ENCODE results near the gene NOL8. TPM values are rescaled to one million over a fixed set of nuclear protein-coding genes. Genes with fewer than 3 reads are reported as not detected.

NOL8 gene
- polyA plus RNA-seq, 1 experiment: 8.8 TPM

DNA sequence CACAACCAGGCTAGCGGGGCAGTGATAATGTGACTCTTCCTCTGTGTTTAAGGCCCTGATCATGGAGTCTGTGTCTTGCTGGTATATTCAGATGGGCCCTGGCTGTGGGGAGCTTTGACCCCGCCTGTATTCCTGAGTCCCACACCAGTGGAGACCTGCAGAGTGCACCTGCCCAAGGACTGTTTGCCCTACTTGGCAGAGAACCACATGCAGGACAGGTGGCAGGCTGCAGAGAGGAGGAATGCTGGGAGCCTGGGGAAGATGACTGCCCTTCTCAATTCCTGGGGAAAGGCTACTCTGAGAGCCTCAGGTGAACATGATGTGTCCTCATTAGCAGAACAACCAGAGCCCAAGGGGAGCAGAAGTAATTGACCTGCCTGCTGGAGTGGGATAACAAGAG, 67.8 kb downstream of the NOL8 start:
- no peak overlapping the region for H3K4me3 ChIP-seq (ENCODE audit: low read depth, low read length)
- ChIA-PET CTCF (interaction anchor here (1.0 to 1.7 kb wide), 2 partner anchors 8 to 15 kb away, joined by 3 to 6 read pairs; no protein-coding TSS in a partner anchor), POLR2A (no interaction called here)
- DNase-seq (ENCODE audit: low read depth): no peak
- TF ChIP-seq, protein P1, sequence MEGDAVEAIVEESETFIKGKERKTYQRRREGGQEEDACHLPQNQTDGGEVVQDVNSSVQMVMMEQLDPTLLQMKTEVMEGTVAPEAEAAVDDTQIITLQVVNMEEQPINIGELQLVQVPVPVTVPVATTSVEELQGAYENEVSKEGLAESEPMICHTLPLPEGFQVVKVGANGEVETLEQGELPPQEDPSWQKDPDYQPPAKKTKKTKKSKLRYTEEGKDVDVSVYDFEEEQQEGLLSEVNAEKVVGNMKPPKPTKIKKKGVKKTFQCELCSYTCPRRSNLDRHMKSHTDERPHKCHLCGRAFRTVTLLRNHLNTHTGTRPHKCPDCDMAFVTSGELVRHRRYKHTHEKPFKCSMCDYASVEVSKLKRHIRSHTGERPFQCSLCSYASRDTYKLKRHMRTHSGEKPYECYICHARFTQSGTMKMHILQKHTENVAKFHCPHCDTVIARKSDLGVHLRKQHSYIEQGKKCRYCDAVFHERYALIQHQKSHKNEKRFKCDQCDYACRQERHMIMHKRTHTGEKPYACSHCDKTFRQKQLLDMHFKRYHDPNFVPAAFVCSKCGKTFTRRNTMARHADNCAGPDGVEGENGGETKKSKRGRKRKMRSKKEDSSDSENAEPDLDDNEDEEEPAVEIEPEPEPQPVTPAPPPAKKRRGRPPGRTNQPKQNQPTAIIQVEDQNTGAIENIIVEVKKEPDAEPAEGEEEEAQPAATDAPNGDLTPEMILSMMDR (IDR thresholded peaks at IDR 0.05; ENCODE audit: insufficient read depth, low read depth, low read length): no peak
- no peaks in the 10 kb centered on the region for H3K27me3 ChIP-seq (ENCODE audit: control insufficient read depth, insufficient read depth, low read length)
- H3K36me3 ChIP-seq (ENCODE audit: control insufficient read depth, insufficient read depth, low read length): peaks cover 40% of the 10 kb centered on the region

DNA sequence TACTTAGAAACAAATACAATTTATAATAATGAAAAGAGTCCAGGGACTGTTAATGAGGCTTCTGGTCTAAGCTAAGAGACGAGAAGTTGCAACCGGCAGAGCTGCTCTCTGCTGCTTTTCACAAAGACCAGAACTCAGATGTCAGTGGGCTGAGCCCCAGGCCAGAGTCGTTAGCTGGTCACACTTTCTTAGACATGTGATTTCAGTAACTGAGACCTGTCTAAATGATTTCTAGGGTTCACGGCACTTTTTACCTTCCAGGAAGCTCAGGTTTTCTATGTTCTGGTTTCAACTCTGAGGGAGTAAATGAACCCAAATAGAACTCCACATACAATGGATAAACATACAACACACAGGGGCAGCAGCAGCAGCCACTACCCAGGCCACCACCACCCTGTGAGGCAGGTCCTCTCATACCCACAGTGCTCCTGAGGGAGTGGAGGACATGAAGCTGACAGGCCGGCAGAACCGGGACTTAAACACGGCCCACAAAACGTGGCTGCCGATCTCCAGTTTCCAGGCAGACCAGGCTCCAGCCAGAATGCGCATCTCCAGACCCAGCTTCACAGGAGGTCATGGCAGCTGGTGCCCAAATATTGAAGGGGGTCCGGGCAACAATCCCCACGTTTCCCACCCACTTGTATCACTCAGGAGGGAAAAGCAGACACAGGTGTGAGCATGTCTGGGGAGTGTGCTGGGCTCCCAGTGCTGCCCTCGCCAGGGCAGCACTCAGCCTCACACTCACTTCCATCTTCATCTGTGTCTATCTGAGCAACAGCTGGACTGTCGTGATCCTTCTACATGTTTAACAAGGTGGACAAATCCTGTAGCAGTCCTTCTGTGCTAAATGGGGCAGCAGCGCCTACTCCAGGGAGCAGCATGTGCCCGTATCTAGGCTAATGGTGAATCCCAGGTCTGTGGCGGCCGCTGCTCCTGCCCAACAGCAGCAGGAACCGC, 70.5 kb downstream of the NOL8 start:
- H3K36me3 ChIP-seq (ENCODE audit: control insufficient read depth, insufficient read depth, low read length): peaks cover 46% of the 10 kb centered on the region
- no peak for DNase-seq (ENCODE audit: low read depth)
- no peaks in the 10 kb centered on the region for H3K27me3 ChIP-seq (ENCODE audit: control insufficient read depth, insufficient read depth, low read length)
- ChIA-PET CTCF (interaction anchor here (1.3 to 2.6 kb wide), 5 partner anchors 12 to 116 kb away, joined by 4 to 14 read pairs (median 5); no protein-coding TSS in a partner anchor), POLR2A (no interaction called here)
- TF ChIP-seq, protein P1 (IDR thresholded peaks at IDR 0.05; ENCODE audit: insufficient read depth, low read depth, low read length): no peak
- no peak overlapping the region for H3K4me3 ChIP-seq (ENCODE audit: low read depth, low read length)

GRCh38 chr9:92253656-92254055, 71.5 kb downstream of the NOL8 start:
- CTCF ChIA-PET: interaction anchor here (1.6 to 2.6 kb wide), 4 partner anchors 16 to 115 kb away, joined by 5 to 14 read pairs (median 6); no protein-coding TSS in a partner anchor
- no peak for DNase-seq (ENCODE audit: low read depth)
- TF ChIP-seq, protein P1 (IDR thresholded peaks at IDR 0.05; ENCODE audit: insufficient read depth, low read depth, low read length): no peak
- no peaks in the 10 kb centered on the region for H3K27me3 ChIP-seq (ENCODE audit: control insufficient read depth, insufficient read depth, low read length)
- no peak overlapping the region for H3K4me3 ChIP-seq (ENCODE audit: low read depth, low read length)
- POLR2A ChIA-PET: no interaction called here
- peaks cover 40% of the 10 kb centered on the region for H3K36me3 ChIP-seq (ENCODE audit: control insufficient read depth, insufficient read depth, low read length)

DNA sequence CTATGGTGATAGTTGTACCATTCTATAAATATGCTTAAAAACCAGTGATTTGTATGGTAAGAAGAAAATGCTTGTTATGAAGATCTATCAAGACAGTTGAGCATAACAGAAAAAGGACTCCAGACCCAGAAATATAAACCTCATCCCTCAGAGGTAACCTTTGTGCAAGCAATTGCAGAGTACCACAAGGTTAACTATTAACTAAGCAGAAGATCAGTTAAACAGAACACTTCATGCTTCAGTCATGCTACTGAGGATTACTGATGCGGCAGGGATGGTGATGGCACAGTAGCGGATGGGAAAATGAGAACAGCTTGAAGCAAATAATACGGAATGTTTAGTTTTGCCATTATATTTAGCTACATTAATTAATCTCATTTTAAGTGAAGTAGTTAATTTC, 77.2 kb downstream of the NOL8 start:
- CTCF ChIA-PET: interaction anchor here (0.6 to 18.5 kb wide), 2 partner anchors 30 to 109 kb away, joined by 3 to 375 read pairs; no protein-coding TSS in a partner anchor
- peaks cover 20% of the 10 kb centered on the region for H3K36me3 ChIP-seq (ENCODE audit: control insufficient read depth, insufficient read depth, low read length)
- POLR2A ChIA-PET: no interaction called here

More for the DNA sequence above, 77.2 kb downstream of the NOL8 start:
- no peak for DNase-seq (ENCODE audit: low read depth)
- Histone ChIP-seq H3K27me3 (ENCODE audit: control insufficient read depth, insufficient read depth, low read length) (no peaks in the 10 kb centered on the region), H3K4me3 (ENCODE audit: low read depth, low read length) (no peak overlapping the region)
- TF ChIP-seq, protein P1 (IDR thresholded peaks at IDR 0.05; ENCODE audit: insufficient read depth, low read depth, low read length): no peak

Small RNAs within 50 kb of the gene (small RNA-seq; reads per million reads assigned to genes)
- gene MIR3651 (ENCODE audit: insufficient read length, low read depth, low replicate concordance) (not detected), gene SNORA84 (ENCODE audit: insufficient read length, low read depth, low replicate concordance) (not detected)

Other genes with a start within 250 kb of the NOL8 start
- 102 and 120 TPM in 2 replicates for gene SPTLC1, start 209.9 kb downstream of the NOL8 start, polyA plus RNA-seq (2011; rRNA removed)
- gene IARS1, start 31.7 kb downstream of the NOL8 start, polyA plus RNA-seq (2011; rRNA removed): 117 and 194 TPM in 2 replicates
- 1.3 and 2.3 TPM in 2 replicates for gene CENPP, start 603 bp upstream of the NOL8 start, polyA plus RNA-seq (2011; rRNA removed)
- gene OGN, start 79.2 kb upstream of the NOL8 start, polyA plus RNA-seq (2011; rRNA removed): 0.02 TPM in 1 of 2 replicates, not detected in the other
- 0.10 and 0.21 TPM in 2 replicates for gene OMD, start 99.1 kb upstream of the NOL8 start, polyA plus RNA-seq (2011; rRNA removed)
- gene ASPN, start 157.2 kb upstream of the NOL8 start, polyA plus RNA-seq (2011; rRNA removed): 3.4 and 8.2 TPM in 2 replicates
- 1.9 and 2.9 TPM in 2 replicates for gene ECM2, start 210.6 kb upstream of the NOL8 start, polyA plus RNA-seq (2011; rRNA removed)

Measured in BJ (cell line).